DMS153 treated with DMSO at 0.1 percent for 48 hours (cell line): ENCODE results near the gene BLOC1S5.

Source experiments
- DNase-seq: peaks from one replicate; lab custom pipeline; 2025; ENCODE audit not compliant: unreplicated experiment; lab: John Stamatoyannopoulos, UW

Gene BLOC1S5

GRCh38 chr6:8082572-8082953 is 18.4 kb upstream of the BLOC1S5 start:
- no peak for DNase-seq

- no peak for DNase-seq
Observed at GRCh38 chr6:8080362-8081151, 16.4 kb upstream of the BLOC1S5 start.

- DNase-seq: no peak
Observed at GRCh38 chr6:8079126-8079525, 14.9 kb upstream of the BLOC1S5 start.

GRCh38 chr6:8077991-8078390 is 13.8 kb upstream of the BLOC1S5 start:
- no peak for DNase-seq

- no peak for DNase-seq
Observed at GRCh38 chr6:8075704-8076103, 11.5 kb upstream of the BLOC1S5 start.

- no peak for DNase-seq
Observed at GRCh38 chr6:8075185-8075584, 11.0 kb upstream of the BLOC1S5 start.

- DNase-seq: no peak
Observed at GRCh38 chr6:8074213-8074612, 10.0 kb upstream of the BLOC1S5 start.

- no peak for DNase-seq
Observed at GRCh38 chr6:8073758-8074157, 9.6 kb upstream of the BLOC1S5 start.

GRCh38 chr6:8070718-8071117 is 6.5 kb upstream of the BLOC1S5 start:
- DNase-seq: no peak

- no peak for DNase-seq
Observed at GRCh38 chr6:8069631-8070284, 5.6 kb upstream of the BLOC1S5 start.

- no peak for DNase-seq
Observed at GRCh38 chr6:8069151-8069550, 5.0 kb upstream of the BLOC1S5 start.

GRCh38 chr6:8066108-8066507 is 1.9 kb upstream of the BLOC1S5 start:
- no peak for DNase-seq

GRCh38 chr6:8065519-8065911 is 1.3 kb upstream of the BLOC1S5 start:
- DNase-seq: no peak

- DNase-seq: no peak
Observed at GRCh38 chr6:8064638-8065518, 689 bp upstream of the BLOC1S5 start.

GRCh38 chr6:8061736-8062135 is 2.5 kb downstream of the BLOC1S5 start:
- DNase-seq: no peak

- DNase-seq: no peak
Observed at GRCh38 chr6:8060346-8060745, 3.8 kb downstream of the BLOC1S5 start.

- DNase-seq: no peak
Observed at GRCh38 chr6:8059129-8059528, 5.1 kb downstream of the BLOC1S5 start.

GRCh38 chr6:8057793-8058192 is 6.4 kb downstream of the BLOC1S5 start:
- DNase-seq: no peak

- DNase-seq: no peak
Observed at GRCh38 chr6:8057263-8057662, 6.9 kb downstream of the BLOC1S5 start.

GRCh38 chr6:8054276-8054675 is 9.9 kb downstream of the BLOC1S5 start:
- no peak for DNase-seq

- no peak for DNase-seq
Observed at GRCh38 chr6:8047541-8048292, 16.5 kb downstream of the BLOC1S5 start.
